Activated T-cell treated with anti-CD3 and anti-CD28 coated beads for 4 hours (primary cell): Measurements from ENCODE around the gene DAZL.

ENCODE experiments used
- DNase-seq: peaks from one replicate; pipeline ENCODE4 v3.0.0-alpha.2; 2020

Gene DAZL

GRCh38 chr3:16589867-16590624 is 15.2 kb downstream of the DAZL start:
- no peak for DNase-seq

- no peak for DNase-seq
These were observed 16.1 kb downstream of the DAZL start for GRCh38 chr3:16589120-16589519.

DNA sequence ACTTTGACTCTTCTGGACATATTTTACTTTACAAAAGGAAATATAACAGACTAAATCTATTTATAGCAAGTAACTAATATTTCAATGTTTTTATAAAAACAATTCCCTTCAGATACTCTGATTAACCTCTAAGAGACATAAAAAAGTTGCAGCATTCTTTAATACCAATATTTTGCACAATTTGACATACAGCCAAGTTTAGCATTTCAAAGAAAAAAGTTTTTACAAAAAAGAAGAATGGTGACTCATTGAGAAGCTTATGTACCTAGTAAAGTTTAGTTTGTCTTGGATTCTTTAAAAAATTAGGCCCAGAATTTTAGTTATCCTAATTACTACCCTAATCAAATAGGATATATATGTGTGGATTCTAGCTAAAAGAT is 17.6 kb downstream of the DAZL start:
- DNase-seq, result no peak

DNA sequence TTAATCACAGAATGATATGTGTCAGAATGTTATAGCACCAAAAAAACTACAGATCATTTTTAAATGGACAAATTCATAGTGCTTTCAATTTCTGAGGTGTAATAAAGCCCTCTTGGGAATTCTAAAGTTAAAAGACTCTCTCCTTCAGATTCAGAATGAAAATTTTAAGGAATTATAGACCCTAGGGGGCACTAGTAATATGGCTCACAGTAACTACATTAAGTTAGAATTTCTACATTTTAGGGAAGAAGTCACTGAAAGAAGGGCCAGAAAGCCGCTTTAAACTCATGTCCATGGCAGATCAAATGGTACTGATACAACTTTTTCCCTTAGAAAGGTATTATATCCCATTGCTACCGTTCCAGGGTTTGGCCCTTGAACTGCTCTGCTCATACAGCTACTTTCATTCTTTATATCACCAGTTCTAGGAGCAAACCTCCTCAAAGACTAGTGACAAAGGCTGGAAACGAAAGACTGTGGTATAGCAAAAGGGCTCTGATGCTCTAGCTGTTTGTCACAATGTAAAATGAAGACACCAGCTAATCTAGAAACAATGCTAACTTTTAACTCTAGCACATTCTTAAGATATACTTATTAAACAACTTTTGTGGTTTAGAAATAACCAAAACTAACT is 18.1 kb downstream of the DAZL start:
- no peak for DNase-seq

- DNase-seq, result no peak
These were observed 20.3 kb downstream of the DAZL start for GRCh38 chr3:16584880-16585279.

DNA sequence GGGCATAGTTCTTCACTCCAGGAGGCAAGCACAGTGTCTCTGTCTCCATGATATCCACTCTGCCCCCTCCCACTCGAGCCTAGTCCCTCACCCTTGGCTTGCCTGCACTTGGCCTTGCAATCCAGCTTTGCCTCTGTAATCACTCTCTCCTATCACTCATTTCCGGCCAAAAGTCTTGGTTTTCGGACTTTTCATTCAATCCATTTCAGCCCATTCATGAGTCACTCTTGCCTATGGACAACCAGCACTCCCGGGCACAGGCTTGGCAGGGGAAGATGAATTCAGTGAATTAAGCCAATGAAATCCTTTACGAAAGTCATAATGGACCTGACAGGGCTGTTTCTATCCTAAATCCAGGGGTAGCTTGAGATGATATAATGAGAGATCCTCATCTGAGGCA is 21.7 kb downstream of the DAZL start:
- DNase-seq, result no peak

DNA sequence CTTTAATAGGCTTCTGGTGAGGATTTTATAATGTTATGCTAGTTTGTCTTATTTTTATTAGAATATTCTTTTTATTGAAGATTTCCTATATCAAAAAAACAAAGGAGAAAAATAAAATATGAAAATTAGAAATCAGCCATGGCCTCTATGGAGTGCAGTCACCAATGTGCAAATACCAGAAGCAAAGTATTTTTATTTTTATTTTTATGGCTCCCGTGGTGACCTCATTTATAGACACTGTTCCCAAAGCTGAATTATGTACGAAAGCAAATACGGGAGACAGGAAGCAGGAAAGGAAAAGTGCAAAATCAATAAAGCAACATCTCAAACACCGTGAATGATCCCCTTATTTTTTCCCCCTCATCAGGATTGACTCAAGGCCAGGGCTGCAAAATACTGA is 35.1 kb downstream of the DAZL start:
- DNase-seq, result no peak

DNA sequence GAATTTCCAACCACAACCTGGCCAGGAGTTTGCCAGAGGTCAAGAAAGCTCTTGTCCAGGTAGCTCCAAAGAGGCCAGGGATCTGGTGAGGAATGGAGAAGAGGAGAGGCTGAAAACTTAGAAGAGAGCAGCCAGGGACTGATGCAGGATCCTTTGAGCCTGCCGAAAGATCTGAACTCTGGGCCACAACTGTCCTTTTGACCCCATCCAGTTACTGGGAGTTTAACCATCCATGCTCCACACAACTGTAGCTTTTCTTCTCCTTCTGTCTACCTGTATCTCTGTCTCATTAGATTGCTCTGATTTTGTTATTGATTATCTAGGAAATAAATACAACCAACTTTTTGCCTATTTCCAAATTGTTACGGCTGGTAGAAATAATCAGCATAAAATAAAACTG is 36.7 kb downstream of the DAZL start:
- no peak for DNase-seq

DNA sequence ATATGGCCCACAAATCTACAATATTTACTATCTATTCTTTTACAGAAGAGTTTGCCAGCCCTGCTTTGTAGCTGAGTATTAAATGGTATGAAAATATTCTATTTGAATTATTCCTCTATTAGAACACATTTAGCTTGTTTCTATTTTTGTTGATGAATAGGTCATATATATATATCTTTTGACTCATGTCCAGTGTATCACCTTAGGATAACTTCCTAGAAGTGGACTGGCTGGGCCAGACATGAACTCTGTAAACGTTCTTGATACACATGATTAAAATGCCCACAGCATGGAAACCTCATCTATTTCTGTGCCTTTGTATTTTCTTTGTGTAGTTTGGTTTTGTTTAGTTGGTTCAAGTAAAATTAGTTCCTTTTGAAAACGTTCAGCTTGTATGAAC is 37.1 kb downstream of the DAZL start:
- no peak for DNase-seq

DNA sequence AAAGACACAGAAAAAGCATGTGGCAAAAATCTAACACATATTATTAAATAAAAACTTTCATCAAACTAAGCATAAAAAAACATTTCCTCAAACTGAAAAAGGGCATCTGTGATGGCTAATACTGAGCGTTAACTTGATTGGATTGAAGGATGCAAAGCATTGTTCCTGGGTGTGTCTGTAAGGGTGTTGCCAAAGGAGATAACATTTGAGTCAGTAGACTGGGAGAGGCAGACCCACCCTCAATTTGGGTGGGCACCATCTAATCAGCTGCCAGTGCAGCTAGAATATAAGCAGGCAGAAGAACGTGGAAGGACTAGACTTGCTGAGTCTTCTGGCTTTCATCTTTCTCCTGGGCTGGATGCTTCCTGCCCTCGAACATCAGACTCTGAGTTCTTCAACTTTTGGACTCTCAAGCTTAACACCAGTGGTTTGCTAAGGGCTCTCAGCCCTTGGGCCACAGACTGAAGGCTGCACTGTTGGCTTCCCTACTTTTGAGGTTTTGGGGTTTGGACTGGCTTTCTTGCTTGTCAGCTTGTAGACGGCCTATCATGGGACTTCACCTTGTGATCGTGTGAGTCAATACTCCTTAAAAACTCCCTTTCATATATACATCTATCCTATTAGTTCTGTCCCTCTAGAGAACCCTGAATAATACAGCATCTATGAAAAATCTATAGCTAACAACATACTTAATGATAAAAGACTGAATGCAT is 45.4 kb downstream of the DAZL start:
- no peak for DNase-seq

DNA sequence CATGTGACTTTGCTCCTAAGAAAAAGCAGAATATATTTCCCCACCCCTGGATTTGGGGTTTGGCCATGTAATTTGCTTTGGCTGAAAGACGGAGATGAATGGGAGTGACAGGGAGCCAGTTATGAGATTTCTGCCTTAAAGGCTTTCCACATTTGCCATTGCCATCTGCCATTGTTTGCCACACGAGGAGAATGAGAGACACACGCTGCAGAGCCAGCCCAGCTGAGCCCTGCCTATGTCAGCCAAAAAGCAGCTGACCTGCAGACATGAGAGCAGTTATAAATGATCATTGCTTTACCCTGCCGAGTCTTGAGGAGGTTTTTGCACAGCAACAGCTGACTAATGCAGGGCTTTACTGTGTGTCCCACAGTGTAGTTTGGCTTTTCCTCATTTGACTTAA is 51.1 kb downstream of the DAZL start:
- DNase-seq, result no peak

GRCh38 chr3:16552757-16553156 is 52.5 kb downstream of the DAZL start:
- DNase-seq, result no peak

GRCh38 chr3:16551342-16551976 is 53.8 kb downstream of the DAZL start:
- no peak for DNase-seq

- peak; percentile 76 for DNase-seq
These were observed 54.4 kb downstream of the DAZL start for GRCh38 chr3:16550676-16551341.

GRCh38 chr3:16550305-16550675 is 54.9 kb downstream of the DAZL start:
- DNase-seq, result no peak

GRCh38 chr3:16548721-16549120 is 56.5 kb downstream of the DAZL start:
- DNase-seq, result no peak

- DNase-seq, result no peak
These were observed 57.5 kb downstream of the DAZL start for GRCh38 chr3:16547561-16548357.

DNA sequence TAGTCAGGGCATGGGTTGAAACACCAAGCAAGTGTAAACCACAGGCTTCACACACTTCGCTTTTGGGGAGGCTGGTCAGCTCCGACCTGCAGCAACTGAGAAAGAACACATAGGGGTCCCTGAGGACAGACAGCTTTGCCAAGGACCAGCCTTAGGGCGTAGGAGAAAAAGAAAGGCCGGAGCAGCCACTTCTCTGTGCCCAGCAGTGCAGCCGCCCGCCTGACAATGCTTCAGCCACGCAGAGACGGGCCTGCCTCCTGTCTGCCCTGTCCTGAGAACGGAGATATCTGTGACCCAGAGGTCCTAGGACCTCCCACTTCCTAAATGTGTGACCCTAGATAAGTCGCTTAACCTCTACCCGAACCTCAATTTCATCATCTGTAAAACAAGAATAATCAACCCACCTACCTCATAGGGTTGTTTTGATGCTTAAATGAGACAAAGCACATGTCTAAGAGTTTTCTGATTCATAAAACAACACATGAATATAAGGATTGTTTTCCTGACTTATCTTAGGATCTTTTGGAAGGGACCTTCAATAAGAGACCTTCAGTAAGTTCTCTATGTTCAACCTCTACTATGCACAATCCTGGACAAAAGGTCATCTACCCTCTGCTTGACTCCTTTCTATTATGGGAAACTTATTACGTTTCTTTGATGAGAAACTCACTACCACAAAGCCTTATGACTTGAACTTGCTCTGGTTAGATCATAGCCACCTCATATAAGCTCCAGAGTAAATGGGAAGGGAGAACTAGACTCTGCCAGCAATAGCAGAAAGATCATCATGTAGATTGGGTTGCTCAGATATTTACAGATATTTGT is 58.8 kb downstream of the DAZL start:
- DNase-seq, result no peak

GRCh38 chr3:16545413-16546185 is 59.6 kb downstream of the DAZL start:
- no peak for DNase-seq

GRCh38 chr3:16543242-16543864 is 61.9 kb downstream of the DAZL start:
- DNase-seq, result no peak
